Gastroesophageal sphincter (tissue), 4 donors: ENCODE measurements around the gene YIPF2. TPM values are rescaled to one million over a fixed set of nuclear protein-coding genes. Genes with fewer than 3 reads are reported as not detected.

ENCODE experiments used
- ATAC-seq: fragments of 150-250 bp; one replicate; pipeline ENCODE4 v1.9.1; 2016; ENCODE audit warnings: mild to moderate bottlenecking, moderate library complexity
- H3K27ac ChIP-seq, 4 donors: fragments of 200-600 bp; sonication (generic) in 3 of 4; 1 replicate in 3 of 4; 2 replicates in 1 of 4; pipeline ENCODE4 v1.5.1; 2016 to 2019
- H3K27me3 ChIP-seq: fragments of 200-600 bp; sonication (generic); one replicate; pipeline ENCODE4 v1.5.1; 2019
- H3K36me3 ChIP-seq, 2 donors: fragments of 200-600 bp; sonication (generic); one replicate each; pipeline ENCODE4 v1.5.1; 2019; ENCODE audit warnings: control low read depth in 1 of 2
- H3K4me1 ChIP-seq, 3 donors: fragments of 200-600 bp; sonication (generic); 1 replicate in 2 of 3; 2 replicates in 1 of 3; pipeline ENCODE4 v1.5.1; 2016 to 2019; ENCODE audit warnings: control low read depth in 2 of 3
- H3K4me3 ChIP-seq, 2 donors: fragments of 200-600 bp; sonication (generic); one replicate each; pipeline ENCODE4 v1.5.1; 2019; ENCODE audit warnings: mild to moderate bottlenecking in 1 of 2, moderate library complexity in 1 of 2
- H3K9me3 ChIP-seq, 3 donors: fragments of 200-600 bp; sonication (generic); one replicate each; pipeline ENCODE4 v1.5.1; 2017 to 2019; ENCODE audit warnings: control low read depth in 2 of 3
- CTCF ChIP-seq, 4 experiments: fragments of 200-600 bp in 2 of 4; fragments of 450-650 bp in 2 of 4; sonication (generic) in 1 of 4; IDR thresholded peaks; one replicate each; pipeline ENCODE4 v1.5.1; 2017 to 2019; ENCODE audit warnings: antibody characterized with exemption in 4 of 4, mild to moderate bottlenecking in 2 of 4, moderate library complexity in 2 of 4
- EP300 ChIP-seq: sonication (generic); formaldehyde crosslinking; IDR thresholded peaks from one replicate; pipeline ENCODE4 v1.6.1; 2017; ENCODE audit warnings: antibody characterized with exemption, mild to moderate bottlenecking
- POLR2A ChIP-seq, 2 donors: fragments of 450-650 bp; IDR thresholded peaks; one replicate each; pipeline ENCODE4 v1.6.1; 2017; ENCODE audit warnings: antibody characterized with exemption in 2 of 2, mild to moderate bottlenecking in 2 of 2, moderate library complexity in 1 of 2
- POLR2AphosphoS5 ChIP-seq: sonication (generic); formaldehyde crosslinking; IDR thresholded peaks from one replicate; pipeline ENCODE4 v1.6.1; 2017; ENCODE audit warnings: antibody characterized with exemption
- WGBS, 2 donors: methylation state at CpG; one replicate each; pipeline ENCODE4 v1.1.5; 2018; ENCODE audit warnings: low coverage in 1 of 2; 5-methylcytosine and 5-hydroxymethylcytosine counted together
- total RNA-seq, 4 donors: library from RNA; depleted of rRNA; stranded (reverse); fragments of >200 nt; gene quantifications; one replicate each; pipeline ENCODE4 v1.1.0, GENCODE V29; 2016

YIPF2 gene
- total RNA-seq, 4 donors from 2014 or later, result 25.5 to 47.8 (median 28.1) TPM

GRCh38 chr19:10891405-10892086 is 36.9 kb downstream of the YIPF2 start:
- Histone ChIP-seq H3K36me3 (no peaks in the 10 kb centered on the region), H3K4me1 (peaks cover 0 to 64% (median 6%) of the 10 kb centered on the region in 3 donors), H3K9me3 (no peaks in the 10 kb centered on the region), H3K27me3 (no peaks in the 10 kb centered on the region), H3K27ac (peak overlapping the region in 1 of 4 donors; percentile 34), H3K4me3 (no peak overlapping the region)
- no peak for TF ChIP-seq EP300
- ATAC-seq, result peak; percentile 21
- WGBS, 2 donors, result 46 to 76% methylated on average over 3 to 13 of the region's 21 CpGs

GRCh38 chr19:10889880-10890279 is 38.6 kb downstream of the YIPF2 start:
- H3K4me1 ChIP-seq, result peaks cover 0 to 62% (median 8%) of the 10 kb centered on the region in 3 donors
- 100% methylated on average over 1 of the region's 4 CpGs; no CpG with 5 or more reads in 1 of the 2 donors for WGBS, 2 donors

GRCh38 chr19:10888421-10888866 is 40.0 kb downstream of the YIPF2 start:
- Histone ChIP-seq H3K36me3 (no peaks in the 10 kb centered on the region), H3K27me3 (no peaks in the 10 kb centered on the region), H3K9me3 (no peaks in the 10 kb centered on the region), H3K4me3 (no peak overlapping the region), H3K27ac (no peak overlapping the region), H3K4me1 (peaks cover 0 to 60% (median 15%) of the 10 kb centered on the region in 3 donors)
- TF ChIP-seq EP300 (no peak), CTCF (IDR thresholded peaks at IDR 0.05) (no peak), POLR2A (IDR thresholded peaks at IDR 0.05) (no peak), POLR2AphosphoS5 (no peak)
- 33 to 55% methylated on average over 2 of the region's 13 CpGs for WGBS, 2 donors
- ATAC-seq, result no peak

More at GRCh38 chr19:10889880-10890279, 38.6 kb downstream of the YIPF2 start:
- Histone ChIP-seq H3K27me3 (no peaks in the 10 kb centered on the region), H3K27ac (no peak overlapping the region), H3K36me3 (no peaks in the 10 kb centered on the region), H3K9me3 (no peaks in the 10 kb centered on the region), H3K4me3 (no peak overlapping the region)
- TF ChIP-seq POLR2AphosphoS5, result no peak
- TF ChIP-seq CTCF (IDR thresholded peaks at IDR 0.05), result no peak
- no peak for TF ChIP-seq POLR2A (IDR thresholded peaks at IDR 0.05)
- TF ChIP-seq EP300, result no peak
- ATAC-seq, result no peak

- WGBS, 2 donors, result 56% methylated on average over 2 of the region's 9 CpGs; no CpG with 5 or more reads in 1 of the 2 donors
- no peak overlapping the region for H3K27ac ChIP-seq
- H3K9me3 ChIP-seq, result no peaks in the 10 kb centered on the region
- peaks cover 0 to 61% (median 15%) of the 10 kb centered on the region in 3 donors for H3K4me1 ChIP-seq
- no peaks in the 10 kb centered on the region for H3K36me3 ChIP-seq
- no peak for TF ChIP-seq EP300
- TF ChIP-seq POLR2A (IDR thresholded peaks at IDR 0.05), result no peak
- no peak for TF ChIP-seq CTCF (IDR thresholded peaks at IDR 0.05)
- TF ChIP-seq POLR2AphosphoS5, result no peak
- H3K27me3 ChIP-seq, result no peaks in the 10 kb centered on the region
- no peak for ATAC-seq
- H3K4me3 ChIP-seq, result no peak overlapping the region
Observed at GRCh38 chr19:10887616-10888367, 40.6 kb downstream of the YIPF2 start.

- Histone ChIP-seq H3K9me3 (no peaks in the 10 kb centered on the region), H3K36me3 (no peaks in the 10 kb centered on the region), H3K4me3 (no peak overlapping the region), H3K4me1 (peaks cover 0 to 66% (median 19%) of the 10 kb centered on the region in 3 donors), H3K27me3 (no peaks in the 10 kb centered on the region), H3K27ac (peak overlapping the region in 1 of 4 donors; percentile 28)
- TF ChIP-seq CTCF (IDR thresholded peaks at IDR 0.05) (no peak), POLR2A (IDR thresholded peaks at IDR 0.05) (no peak), POLR2AphosphoS5 (no peak), EP300 (no peak)
- no peak for ATAC-seq
- 54 to 90% methylated on average over 7 to 16 of the region's 20 CpGs for WGBS, 2 donors
Observed at GRCh38 chr19:10885201-10886169, 43.0 kb downstream of the YIPF2 start.
